Measurements from ENCODE around the gene CCN2. TPM values are rescaled to one million over a fixed set of nuclear protein-coding genes. Genes with fewer than 3 reads are reported as not detected.

CCN2 gene
- total RNA-seq, 1 experiment from 2014 or later = 3.1 TPM

GRCh38 chr6:131982740-131983259 is 31.6 kb upstream of the CCN2 start:
- BruUV-seq (replicated peaks) = no TSS peak
- Histone ChIP-seq H3K9me3 (ENCODE audit: control insufficient read depth in 1 of 2, insufficient read depth in 1 of 2, low read depth in 1 of 2, low read length in 2 of 2) (no peaks in the 10 kb centered on the region), H3K9ac (ENCODE audit: low read length) (no peak overlapping the region), H3K27me3 (ENCODE audit: insufficient read depth, low read length) (no peaks in the 10 kb centered on the region), H3K36me3 (ENCODE audit: control insufficient read depth in 1 of 2, insufficient read depth in 2 of 2, low read length in 2 of 2) (no peaks in the 10 kb centered on the region), H3K79me2 (ENCODE audit: insufficient read depth, low read length) (no peaks in the 10 kb centered on the region), H3K9me2 (ENCODE audit: insufficient read depth) (no peaks in the 10 kb centered on the region), H3K4me3 (replicated peaks in 1 of 2; ENCODE audit: low read depth in 1 of 2, low read length in 2 of 2) (no peak overlapping the region), H3K4me2 (ENCODE audit: low read length) (no peak overlapping the region), H4K20me1 (ENCODE audit: insufficient read depth) (no peaks in the 10 kb centered on the region), H3K4me1 (ENCODE audit: control insufficient read depth in 1 of 2, insufficient read depth in 2 of 2, low read length in 2 of 2) (no peaks in the 10 kb centered on the region), H2AFZ (ENCODE audit: low read depth, low read length, poor library complexity, severe bottlenecking) (no peak overlapping the region), H3K27ac (ENCODE audit: low read depth, low read length) (no peak overlapping the region)
- intact Hi-C loops (cut with micrococcal nuclease) = no loop called here
- ChIA-PET CTCF (no interaction called here), POLR2A (no interaction called here), RAD21 (ENCODE audit: low non-redundant PET in 1 of 2, low total read pairs in 2 of 2, uncharacterized antibody in 2 of 2, unreplicated experiment in 2 of 2) (no interaction called here)
- ATAC-seq (no peak), DNase-seq (ENCODE audit: low read depth, low spot score) (no peak)
- TF ChIP-seq FOSL1 (IDR thresholded peaks at IDR 0.05; ENCODE audit: low read depth) (no peak), SIN3A (IDR thresholded peaks at IDR 0.05; ENCODE audit: low read depth) (no peak), ATF3 (IDR thresholded peaks at IDR 0.05) (no peak), YY1 (IDR thresholded peaks at IDR 0.05; ENCODE audit: extremely low read depth, insufficient replicate concordance, low read depth, low read length) (no peak), POLR2A (IDR thresholded peaks at IDR 0.05; ENCODE audit: borderline replicate concordance, extremely low read depth, insufficient read depth, insufficient read length) (no peak), POLR2AphosphoS5 (IDR thresholded peaks at IDR 0.05; ENCODE audit: low read depth, low read length) (no peak), REST (IDR thresholded peaks at IDR 0.05; ENCODE audit: low read depth) (no peak), CEBPB (IDR thresholded peaks at IDR 0.05; ENCODE audit: low read depth) (no peak), ZBTB33 (IDR thresholded peaks at IDR 0.05; ENCODE audit: extremely low read depth, insufficient replicate concordance, low read length) (no peak), CTCF (IDR thresholded peaks at IDR 0.05 in 2 of 3, conservative IDR thresholded peaks at IDR 0.05 in 1 of 3; ENCODE audit: borderline replicate concordance in 1 of 3, insufficient read depth in 1 of 3, low read depth in 2 of 3, low read length in 2 of 3) (no peak)
